HG03280 (cell line): Measurements from ENCODE around the gene VAMP4.
"Not testable (repeated sequence)": the region's sequence is repeated elsewhere in the genome, so short reads cannot be mapped to it uniquely, and the experiment has no call there.

Experiments
- ATAC-seq: cut with Tn5 transposase; IDR thresholded peaks from one replicate; pipeline ENCODE4 v1.9.1; 2021; ENCODE audit warnings: mild to moderate bottlenecking, moderate library complexity; ENCODE audit not compliant: unreplicated experiment

VAMP4 gene

DNA sequence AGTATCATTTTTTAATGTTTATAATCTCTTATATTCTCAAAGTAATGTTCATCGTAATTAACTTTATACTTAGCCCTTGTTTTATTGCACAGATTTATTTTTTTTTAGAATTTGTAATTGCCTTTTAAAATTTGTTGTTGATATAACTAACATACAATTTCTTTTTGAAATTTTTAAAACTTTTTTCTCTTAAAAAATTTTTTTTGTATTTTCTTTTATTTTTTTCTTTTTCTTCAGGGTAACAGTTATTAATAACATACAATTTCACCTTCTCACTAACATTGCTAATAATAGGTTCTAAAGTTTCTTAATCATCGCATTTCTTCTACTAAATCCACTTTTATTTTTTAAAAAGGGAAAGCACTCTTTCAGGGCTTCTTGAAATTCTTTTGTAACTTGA is 11.3 kb upstream of the VAMP4 start:
- ATAC-seq, result no peak

DNA sequence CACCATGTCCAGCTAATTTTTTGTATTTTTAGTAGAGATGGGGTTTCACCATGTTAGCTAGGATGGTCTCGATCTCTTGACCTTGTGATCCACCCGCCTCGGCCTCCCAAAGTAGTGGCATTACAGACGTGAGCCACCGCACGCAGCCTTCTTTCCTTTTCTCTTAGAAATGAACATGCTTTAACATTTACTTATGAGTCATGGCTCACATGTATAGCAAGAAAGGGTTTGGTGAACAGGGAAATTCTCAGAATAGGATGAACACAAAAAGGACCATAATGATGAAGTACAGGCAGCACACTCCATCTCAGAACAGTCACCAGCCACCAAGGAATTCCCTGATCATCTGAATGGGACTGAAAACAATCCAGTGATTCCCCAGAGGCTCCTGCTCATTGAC is 9.4 kb upstream of the VAMP4 start:
- ATAC-seq, result no peak

DNA sequence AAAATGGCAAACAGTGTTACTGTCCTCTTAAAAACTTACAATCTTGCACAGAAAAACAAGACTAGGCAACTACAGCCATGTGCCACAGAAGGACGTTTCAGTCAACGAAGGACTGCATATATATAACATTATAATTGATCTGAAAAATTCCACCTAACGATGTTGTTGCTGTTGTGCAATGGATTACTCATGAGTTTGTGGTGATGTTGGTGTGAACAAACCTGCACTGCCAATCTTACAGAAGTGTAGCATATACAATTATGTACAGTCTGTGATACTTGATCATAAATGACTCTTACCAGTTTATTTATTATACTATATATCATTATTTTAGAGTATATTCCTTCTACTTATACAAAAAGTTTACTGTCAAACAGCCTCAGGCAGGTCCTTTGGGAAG is 6.8 kb upstream of the VAMP4 start:
- ATAC-seq, result no peak

DNA sequence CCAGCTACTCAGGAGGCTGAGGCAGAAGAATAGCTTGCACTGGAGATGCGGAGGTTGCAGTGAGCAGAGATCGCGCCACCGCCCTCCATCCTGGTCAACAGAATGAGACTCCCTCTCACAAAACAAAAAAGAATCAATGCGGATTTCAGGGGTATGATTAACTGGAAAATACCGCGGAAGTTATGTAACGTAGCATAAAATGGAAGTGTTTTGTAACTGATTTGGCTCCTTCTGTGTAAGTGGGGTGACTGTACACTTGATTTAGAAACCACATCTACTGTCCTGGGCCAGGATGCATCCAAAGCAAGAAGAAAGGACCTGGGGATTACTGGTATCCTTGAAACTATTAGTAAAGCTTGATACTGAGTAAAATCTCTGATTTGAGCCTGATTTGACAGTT is 3.1 kb upstream of the VAMP4 start:
- no peak for ATAC-seq

DNA sequence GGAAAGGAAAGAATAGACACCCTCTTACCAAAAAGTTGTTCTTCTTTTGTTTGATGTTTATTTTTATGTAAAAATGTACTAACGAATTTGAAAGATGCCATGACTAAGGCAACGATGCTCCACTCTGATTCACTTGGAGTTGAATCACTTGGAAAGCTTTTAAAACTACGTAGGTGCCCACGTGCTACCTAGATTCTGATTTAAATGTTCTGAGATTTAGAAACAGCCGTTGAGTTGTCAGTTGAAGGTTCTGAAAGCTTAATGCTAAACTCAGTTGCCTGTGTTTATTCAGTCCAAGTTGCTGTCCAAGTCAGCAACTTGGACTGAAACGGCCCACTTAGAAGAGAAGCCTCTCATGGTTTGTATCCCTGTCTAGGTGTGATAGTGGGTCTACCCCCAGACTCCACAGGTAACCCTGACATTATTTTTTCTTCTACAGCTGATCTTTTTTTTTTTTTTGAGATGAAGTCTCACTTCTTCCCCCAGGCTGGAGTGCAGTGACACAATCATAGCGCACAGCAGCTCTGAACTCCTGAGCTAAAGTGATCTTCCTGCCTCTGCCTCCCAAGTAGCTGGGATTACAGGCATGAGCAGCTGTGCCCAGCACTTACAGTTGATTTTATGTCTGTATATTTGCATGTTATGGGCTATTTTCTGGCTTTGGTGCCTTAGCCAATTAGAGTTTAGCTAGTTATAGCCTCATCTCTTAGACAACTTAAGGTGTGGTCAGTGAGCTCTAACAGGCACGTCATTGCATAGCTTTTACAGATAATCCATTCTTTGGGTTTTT is 1.4 kb upstream of the VAMP4 start:
- no peak for ATAC-seq

DNA sequence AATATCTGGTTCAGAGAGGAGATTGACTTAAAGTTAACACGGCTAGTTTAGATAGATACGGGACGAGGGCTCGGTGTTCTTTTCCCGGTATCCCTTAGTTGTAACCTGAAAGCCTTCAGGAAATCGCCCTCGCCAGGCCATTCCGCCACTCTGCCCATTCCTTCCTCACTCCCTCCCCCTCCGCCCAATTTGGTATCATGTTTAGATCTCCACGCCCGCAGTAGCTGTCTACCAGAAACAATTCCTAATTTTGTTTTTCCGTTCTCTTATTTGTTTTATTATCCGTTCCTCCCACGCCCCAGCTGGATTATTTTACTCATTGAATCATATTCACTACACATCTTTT is 685 bp upstream of the VAMP4 start:
- ATAC-seq, result peak; percentile 5

DNA sequence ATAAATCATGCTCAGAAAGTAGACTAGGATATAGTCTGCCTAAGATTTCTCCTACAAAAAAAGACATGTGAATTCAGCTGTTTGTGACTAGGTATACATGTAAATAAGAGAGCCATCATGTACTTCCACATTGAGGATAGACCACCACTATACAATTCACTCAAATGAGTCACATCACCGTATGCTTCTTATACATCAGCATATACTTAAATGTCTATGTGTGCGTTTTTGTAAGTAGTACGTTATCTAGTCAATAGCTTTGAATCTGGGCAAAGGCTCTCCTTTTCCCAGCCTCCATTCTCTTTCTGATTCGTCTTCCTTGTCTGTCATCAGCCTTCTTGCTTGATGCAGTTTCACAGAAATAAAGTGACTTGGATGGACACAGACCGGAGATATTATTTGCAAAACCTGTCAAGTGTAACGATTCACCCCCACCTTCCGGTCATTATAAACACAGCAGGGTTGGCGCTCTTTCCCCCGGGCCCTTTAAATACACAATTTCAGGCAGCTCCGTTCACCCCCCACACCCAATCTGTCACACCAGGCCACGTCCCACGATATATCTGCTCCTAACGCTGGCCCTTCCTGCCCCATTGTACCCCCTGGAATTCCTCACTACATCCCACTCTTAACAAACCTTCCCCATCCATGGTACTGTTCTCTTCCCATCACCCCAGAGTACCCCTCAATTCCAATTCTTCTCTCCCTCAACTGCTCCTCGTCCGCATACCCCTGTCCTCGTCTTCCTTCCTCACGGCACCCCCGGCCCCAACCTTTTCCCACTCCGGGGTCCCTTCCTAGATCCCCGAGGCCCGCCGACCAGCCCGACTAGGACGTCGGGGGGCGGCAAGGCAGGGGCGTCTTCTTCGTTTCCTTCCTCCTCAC is 636 bp downstream of the VAMP4 start:
- peak; percentile 32 for ATAC-seq

DNA sequence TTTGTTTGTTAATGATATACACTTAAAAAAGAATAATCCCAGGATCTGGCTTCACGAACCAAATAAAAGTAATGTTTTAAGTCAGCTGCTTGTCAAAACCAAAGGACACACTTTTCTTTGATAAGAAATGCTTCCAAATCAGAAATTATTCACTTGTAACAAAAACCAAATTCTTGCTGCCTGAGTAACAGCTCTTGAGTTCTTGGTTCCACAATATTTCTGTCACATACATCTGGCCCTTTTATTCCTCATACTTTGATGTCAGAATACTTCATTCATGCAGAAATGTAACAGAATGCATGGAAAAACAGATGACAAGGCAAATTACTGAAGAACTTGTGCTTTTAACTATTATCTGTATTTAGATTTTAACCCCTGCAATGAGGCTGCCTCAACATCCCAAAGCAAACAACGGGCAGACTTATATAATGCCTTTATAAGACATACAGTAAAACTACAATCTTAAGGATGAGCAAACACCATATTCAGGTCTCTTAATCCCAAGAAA is 1.5 kb downstream of the VAMP4 start:
- ATAC-seq, result no peak

DNA sequence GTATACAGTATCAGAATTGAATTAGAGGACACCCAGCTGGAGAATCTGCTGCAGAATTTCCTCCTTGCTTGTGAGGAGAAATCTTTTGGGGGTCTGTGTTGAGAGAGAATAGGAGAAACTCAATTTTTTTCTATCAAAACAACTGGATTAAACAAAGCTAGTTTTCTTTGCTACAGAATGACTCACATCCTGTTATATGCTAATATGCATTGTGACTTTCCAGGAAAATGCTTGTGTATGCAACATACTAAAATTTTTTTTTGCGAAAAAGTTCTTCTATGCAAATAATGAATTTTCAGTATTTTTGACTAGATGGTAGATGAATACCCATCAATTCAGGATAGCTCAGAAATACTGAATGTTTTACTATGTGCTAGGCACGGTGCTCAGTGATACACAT is 2.2 kb downstream of the VAMP4 start:
- ATAC-seq, result no peak

DNA sequence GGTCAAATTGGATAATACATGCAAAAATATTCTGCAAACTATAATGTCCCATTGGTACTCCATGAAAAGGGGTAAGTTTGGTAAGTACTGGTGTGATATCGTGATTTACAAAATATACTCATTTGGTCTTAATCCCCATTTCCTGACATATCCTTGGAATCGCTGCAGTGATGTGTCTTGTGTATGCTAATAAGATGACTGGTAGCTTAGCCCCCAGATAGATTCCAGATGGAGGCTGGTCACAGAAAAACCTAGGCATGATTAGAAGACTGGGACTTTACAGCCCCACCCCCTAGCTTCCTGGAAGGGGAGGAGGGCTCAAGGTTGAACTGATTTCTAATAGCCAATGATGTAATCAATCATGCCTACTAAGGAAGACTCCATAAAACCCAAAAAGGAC is 3.0 kb downstream of the VAMP4 start:
- ATAC-seq, result no peak

DNA sequence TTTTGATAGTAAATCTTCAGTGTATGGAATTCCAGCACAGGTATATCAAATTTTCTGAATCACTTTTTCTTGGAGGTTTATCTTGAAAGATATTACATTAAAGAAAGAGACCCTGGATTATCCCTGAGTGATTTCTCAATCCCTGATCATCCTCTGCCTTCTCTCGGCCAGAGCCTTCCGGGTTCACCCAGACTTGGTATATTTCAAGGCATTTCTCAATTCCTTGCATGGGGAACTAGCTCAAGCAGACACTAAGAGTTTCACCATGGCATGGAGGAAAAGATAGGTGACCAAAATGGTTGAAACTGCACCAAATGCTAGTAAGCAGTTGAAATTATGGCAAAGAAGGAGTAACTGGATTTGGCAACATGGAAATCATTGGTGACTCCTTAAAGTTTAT is 5.7 kb downstream of the VAMP4 start:
- no peak for ATAC-seq

DNA sequence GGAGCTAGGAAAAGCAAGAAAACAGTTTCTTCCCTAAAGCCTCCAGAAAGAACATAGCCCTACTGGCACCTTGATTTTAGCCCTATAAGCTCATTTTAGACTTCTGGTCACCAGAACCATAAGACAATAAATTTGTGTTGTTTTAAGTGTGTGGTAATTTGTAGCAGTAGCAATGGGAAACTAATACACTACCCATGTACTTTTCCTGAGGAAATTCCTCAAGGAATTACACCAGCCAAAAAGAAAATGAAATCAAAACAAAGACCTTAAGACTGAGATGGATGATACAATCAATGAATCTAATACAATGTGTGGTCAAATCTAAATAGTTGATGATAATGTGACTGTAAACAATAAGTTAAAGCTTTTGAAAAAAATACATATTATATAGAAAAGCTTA is 11.8 kb downstream of the VAMP4 start:
- ATAC-seq, result no peak

DNA sequence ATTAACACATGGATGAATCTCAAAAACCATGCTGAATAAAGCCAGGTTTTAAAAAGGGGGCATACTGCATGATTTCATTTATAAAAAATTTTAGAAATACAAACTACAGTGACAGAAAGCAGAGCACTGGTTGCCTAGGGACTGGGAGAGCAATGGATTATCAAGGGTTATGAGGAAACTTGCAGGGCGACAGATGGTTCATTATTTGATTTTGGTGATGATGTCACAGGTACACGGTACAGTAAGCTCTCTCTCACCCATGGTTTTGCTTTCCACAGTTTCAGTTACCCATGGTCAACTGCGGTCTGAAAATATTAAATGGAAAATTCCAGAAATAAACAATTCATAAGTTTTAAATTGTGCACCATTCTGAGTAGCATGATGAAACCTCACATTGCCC is 14.1 kb downstream of the VAMP4 start:
- no peak for ATAC-seq

DNA sequence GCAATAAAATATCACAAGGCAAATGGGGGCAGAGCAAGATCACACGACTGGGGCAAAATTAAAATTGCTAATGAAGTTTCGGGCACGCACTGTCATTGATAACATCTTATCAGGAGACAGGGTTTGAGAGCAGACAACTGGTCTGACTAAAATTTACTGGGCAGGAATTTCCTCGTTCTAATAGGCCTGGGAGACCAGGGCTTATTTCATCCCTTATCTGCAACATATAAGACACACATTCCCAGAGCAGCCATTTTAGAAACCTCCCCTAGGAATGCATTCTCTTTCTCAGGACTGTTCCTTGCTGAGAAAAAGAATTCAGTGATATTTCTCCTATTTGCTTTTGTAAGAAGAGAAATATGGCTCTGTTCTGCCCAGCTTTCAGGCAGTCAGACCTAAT is 18.7 kb downstream of the VAMP4 start:
- ATAC-seq, result not testable (repeated sequence)

DNA sequence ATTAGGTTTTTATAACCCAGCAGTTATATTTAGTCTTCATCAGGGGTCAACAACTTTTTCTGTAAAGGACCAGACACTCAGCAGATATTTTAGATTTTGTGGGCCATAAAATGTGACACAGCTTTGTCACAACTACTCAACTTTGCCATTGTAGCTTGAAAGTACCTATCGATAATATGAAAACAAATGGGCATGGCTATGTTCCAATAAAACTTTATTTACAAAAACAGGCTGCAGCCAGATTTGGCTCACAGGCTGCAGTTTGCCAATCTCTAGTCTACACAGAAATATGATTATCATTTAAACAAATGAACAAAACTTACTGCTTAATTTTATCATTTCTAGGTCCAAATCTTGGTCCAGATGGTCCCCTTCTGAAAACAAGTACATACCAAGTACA is 23.0 kb downstream of the VAMP4 start:
- ATAC-seq, result no peak

DNA sequence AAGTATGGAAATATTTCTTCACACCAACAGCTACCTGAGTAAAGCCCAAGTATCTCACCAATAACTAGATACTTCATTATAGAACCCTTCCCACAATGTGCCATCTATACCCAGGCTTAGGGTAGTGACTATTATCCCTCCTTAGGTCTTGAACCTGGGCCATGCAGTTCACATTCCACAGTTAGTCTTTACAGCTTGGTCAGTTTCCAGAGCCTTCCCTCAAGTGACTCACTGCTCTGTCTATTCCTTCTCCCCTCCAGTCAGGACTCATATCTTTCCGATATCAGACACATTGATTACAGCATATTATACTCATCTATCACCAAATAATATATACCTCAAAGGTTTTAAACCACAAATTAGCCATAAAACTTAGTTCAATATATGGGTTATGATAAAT is 23.6 kb downstream of the VAMP4 start:
- ATAC-seq, result no peak

DNA sequence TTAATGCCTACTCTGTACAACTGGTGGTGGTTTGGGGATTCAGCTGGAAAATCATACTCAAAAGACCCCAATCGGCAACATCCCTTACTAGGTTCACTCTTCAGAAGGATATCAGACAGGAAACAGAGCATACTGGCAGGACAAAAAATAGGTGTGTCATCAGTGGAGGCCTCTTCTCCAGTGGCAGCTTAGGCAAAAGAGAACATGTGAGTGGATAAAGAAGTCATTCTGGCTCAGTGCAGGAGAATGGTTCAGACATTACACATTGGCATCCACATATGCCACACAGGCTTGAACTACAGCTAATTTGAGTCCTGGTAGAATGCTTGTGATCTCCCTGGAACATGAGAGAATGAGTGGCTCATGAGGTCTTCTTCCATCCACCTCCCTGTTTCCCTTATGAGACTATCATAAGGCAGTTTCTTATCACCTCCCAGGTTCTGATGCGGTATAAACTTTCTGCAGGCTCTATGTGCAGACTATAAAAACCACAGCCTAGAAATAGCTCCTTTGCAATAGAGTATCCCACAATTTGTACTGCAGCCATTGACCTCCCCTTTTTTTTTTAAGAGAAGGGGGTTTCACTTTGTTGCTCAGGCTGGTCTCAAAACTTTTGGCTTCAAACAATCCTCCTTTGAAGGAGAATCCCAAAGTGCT is 24.7 kb downstream of the VAMP4 start:
- ATAC-seq, result no peak

DNA sequence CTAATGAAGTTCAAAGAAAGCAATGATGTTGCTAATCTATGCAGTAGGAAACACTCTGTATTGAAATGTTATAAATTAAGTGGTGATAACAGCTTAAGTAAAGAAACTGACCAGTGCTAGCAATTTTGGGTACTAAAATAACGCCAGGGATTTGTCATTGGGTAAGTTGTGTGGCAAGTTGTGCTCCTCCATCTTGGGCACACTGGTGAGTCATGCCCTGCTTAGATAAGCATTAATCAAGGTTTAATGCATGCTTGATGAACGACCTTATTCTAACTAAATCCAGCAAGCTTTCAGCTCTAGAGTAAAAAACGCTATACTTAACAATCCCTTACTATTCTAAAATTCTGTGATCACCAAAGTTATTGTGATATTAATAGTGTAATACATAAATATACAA is 25.2 kb downstream of the VAMP4 start:
- no peak for ATAC-seq

DNA sequence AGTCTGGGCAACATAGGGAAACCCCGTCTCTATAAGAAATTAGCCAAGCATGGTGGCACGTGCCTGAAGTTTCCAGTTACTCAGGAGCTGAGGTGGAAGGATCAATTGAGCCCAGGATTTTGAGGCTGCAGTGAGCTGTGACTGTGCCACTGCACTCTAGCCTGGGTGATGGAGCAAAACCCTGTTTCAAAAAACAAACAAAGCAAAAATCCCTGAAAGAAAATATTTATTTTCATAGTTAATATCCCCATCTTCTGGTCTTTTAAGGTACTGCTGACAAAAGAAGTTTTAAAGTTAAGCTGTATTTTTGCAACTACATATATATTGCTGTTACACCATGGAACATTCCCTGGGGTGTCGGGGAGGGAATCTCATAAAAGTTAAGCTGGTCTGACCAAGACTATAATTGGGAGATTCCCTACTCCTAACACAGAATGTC is 26.0 kb downstream of the VAMP4 start:
- no peak for ATAC-seq

DNA sequence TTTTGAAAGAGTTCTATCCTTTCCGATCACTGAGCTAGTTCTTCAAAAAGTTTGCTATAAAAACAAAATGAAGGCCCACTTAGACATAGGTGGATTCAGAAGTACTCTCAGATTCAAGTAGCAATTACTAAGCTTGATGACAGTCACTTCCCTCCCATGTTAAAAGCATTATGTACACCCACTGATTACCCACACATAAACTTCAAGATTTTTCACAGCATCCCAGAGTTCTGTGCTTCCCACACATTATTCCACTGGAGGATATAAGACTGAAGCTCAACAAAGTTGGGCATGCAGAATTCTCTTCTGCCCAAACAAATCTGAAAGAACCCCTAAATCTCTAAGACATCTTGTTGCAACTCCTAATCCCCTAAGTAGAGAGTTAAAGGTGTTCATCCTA is 29.5 kb downstream of the VAMP4 start:
- ATAC-seq, result no peak

DNA sequence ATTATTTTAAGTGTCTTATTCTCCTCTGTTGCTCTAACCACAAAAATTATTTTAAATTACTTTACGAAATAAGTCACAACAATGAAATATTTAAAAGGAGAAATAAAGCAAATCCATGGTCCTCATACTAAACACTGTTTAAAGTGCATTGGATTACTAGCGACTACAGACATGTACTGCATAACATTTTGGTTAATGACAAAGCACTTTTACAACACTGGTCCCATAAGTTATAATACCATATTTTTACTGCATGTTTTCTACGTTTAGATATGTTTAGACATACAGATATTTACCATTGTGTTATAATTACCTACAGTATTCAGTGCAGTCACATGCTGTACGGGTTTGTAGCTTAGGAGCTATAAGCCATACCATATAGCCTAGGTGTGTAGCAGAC is 30.2 kb downstream of the VAMP4 start:
- no peak for ATAC-seq

DNA sequence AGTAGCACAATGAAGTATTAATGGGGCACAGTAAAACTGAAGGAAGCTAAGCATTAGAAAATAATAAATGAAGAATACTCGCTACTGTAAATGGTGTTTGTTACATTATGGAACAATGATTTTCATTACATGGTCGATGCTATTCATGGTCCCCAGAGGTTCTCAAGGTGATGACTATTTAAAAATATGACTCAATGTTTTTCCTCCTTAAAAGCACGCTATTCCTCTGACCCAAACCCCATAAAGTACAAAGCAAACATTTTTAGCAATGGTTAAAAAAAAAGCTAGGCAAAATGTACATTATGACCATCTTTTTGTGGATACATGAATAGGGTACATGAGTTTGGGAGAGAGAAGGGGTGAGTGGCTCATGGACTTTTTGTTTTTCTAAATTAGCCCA is 34.3 kb downstream of the VAMP4 start:
- no peak for ATAC-seq
